Left lung (tissue), 10 donors: Measurements from ENCODE around the gene SV2C. TPM values are rescaled to one million over a fixed set of nuclear protein-coding genes. Genes with fewer than 3 reads are reported as not detected.
"Not testable (repeated sequence)": the region's sequence is repeated elsewhere in the genome, so short reads cannot be mapped to it uniquely, and the experiment has no call there.

Source experiments
- ATAC-seq: fragments of 200-7000 bp; cut with Tn5 transposase; one replicate; pipeline ENCODE4 v1.9.1; 2020; ENCODE audit warnings: moderate library complexity
- DNase-seq, 4 donors: peaks; one replicate each; pipeline ENCODE4 v3.0.0-alpha.2; 2013 to 2020
- H3K27ac ChIP-seq, 2 donors: fragments of 200-600 bp; sonication (generic) in 1 of 2; one replicate each; pipeline versions ENCODE4 v1.5.0 to v1.8.0; 2020 to 2021
- H3K27me3 ChIP-seq, 2 donors: fragments of 200-600 bp; sonication (generic) in 1 of 2; one replicate each; pipeline versions ENCODE4 v1.5.0 to v1.8.0; 2020 to 2021
- H3K36me3 ChIP-seq, 2 donors: fragments of 200-600 bp; sonication (generic) in 1 of 2; one replicate each; pipeline versions ENCODE4 v1.5.0 to v1.8.0; 2020 to 2021
- H3K4me1 ChIP-seq, 2 donors: fragments of 200-600 bp; one replicate each; pipeline ENCODE4 v1.8.0; 2021
- H3K4me3 ChIP-seq, 2 donors: fragments of 200-600 bp; sonication (generic) in 1 of 2; one replicate each; pipeline versions ENCODE4 v1.5.0 to v1.8.0; 2020 to 2021; ENCODE audit warnings: mild to moderate bottlenecking in 1 of 2
- H3K9me3 ChIP-seq, 2 donors: fragments of 200-600 bp; sonication (generic) in 1 of 2; one replicate each; pipeline versions ENCODE4 v1.5.0 to v1.8.0; 2020 to 2021
- intact Hi-C, 2 donors: fragments of 100-400 bp; cut with DNase I; formaldehyde crosslinking; loops; one replicate each; pipeline versions ENCODE4 v1.11.2 to v1.14.2; 2022
- polyA plus RNA-seq, 6 donors: library from polyadenylated mRNA; unstranded; fragments of 120-200 nt; gene quantifications; one replicate each; pipeline ENCODE4 v1.2.1, GENCODE V29; 2013; ENCODE audit not compliant: insufficient read length in 6 of 6
- total RNA-seq, 2 donors: library from RNA; stranded (reverse); fragmentation: NEBNext Ultra II Directional; extraction: Animal tissue kit (Norgen Biotek cat#: 25700); gene quantifications; one replicate each; pipeline ENCODE4 v1.2.1, GENCODE V29; 2021
- TF ChIP-seq, protein P1 (sequence below), 2 donors: fragments of 200-600 bp; sonication (generic) in 1 of 2; IDR thresholded peaks; one replicate each; pipeline versions ENCODE4 v1.5.0 to v1.8.0; 2021; ENCODE audit warnings: antibody characterized with exemption in 2 of 2
- donor health status: DM: no; HTN: yes; CAD: no.
- donor health status: DM: no; HTN: no; CAD: no.

SV2C gene
- total and polyA plus RNA-seq, 8 donors = 0.26 to 0.52 (median 0.37) TPM

- Histone ChIP-seq H3K4me3 (no peak overlapping the region), H3K9me3 (no peaks in the 10 kb centered on the region), H3K27me3 (no peaks in the 10 kb centered on the region), H3K27ac (no peak overlapping the region), H3K4me1 (peaks cover 0 to under 1% of the 10 kb centered on the region in 2 donors), H3K36me3 (no peaks in the 10 kb centered on the region)
- DNase-seq (no peak), ATAC-seq (no peak)
- TF ChIP-seq, protein P1, sequence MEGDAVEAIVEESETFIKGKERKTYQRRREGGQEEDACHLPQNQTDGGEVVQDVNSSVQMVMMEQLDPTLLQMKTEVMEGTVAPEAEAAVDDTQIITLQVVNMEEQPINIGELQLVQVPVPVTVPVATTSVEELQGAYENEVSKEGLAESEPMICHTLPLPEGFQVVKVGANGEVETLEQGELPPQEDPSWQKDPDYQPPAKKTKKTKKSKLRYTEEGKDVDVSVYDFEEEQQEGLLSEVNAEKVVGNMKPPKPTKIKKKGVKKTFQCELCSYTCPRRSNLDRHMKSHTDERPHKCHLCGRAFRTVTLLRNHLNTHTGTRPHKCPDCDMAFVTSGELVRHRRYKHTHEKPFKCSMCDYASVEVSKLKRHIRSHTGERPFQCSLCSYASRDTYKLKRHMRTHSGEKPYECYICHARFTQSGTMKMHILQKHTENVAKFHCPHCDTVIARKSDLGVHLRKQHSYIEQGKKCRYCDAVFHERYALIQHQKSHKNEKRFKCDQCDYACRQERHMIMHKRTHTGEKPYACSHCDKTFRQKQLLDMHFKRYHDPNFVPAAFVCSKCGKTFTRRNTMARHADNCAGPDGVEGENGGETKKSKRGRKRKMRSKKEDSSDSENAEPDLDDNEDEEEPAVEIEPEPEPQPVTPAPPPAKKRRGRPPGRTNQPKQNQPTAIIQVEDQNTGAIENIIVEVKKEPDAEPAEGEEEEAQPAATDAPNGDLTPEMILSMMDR (IDR thresholded peaks at IDR 0.05) = no peak
- intact Hi-C loops = no loop called here
These were observed 227.0 kb downstream of the SV2C start for GRCh38 chr5:76310208-76310607.

DNA sequence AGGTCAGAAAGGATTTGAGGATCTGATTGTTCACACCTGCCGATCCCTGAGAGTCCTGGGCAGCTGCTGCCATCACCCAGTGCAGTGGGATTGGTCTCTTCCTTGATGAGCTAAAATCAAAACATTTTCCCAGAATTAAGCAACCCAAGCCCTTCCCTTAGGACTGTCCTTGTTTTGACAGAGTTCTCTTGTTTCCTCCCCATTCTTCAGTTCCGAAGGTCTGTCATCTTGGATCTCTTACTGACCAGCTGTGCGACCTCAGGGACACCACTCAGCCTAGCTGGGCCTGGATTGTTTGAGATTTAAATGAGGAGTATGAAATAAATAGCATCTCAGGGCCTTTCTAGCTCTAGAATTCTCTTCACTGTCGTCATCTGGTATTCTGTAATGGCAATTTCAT is 229.6 kb downstream of the SV2C start:
- DNase-seq (no peak), ATAC-seq (no peak)
- TF ChIP-seq, protein P1 (IDR thresholded peaks at IDR 0.05) = no peak
- no peak overlapping the region for H3K27ac ChIP-seq
- intact Hi-C loops = no loop called here
- H3K36me3 ChIP-seq = no peaks in the 10 kb centered on the region
- no peaks in the 10 kb centered on the region for H3K9me3 ChIP-seq
- H3K27me3 ChIP-seq = no peaks in the 10 kb centered on the region
- H3K4me3 ChIP-seq = no peak overlapping the region
- no peaks in the 10 kb centered on the region for H3K4me1 ChIP-seq

DNA sequence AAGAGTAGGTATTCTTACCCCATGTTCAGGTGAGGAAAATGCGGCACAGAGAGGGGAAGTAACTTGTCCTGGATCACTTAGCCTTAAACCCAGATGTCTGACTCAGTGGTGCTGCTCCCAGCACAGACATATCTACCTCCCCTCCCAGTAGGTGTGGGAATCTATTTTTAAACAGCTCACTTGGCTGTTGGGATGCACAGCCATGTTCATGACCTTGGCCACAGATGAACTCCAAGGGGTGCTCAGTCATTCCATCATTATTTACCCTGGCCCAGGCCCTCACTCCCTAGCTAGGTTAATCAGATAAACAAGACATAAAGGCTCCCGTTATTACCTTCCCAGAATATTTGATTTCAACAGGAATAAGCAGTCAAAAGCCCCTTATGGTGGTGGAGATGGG is 231.5 kb downstream of the SV2C start:
- Histone ChIP-seq H3K27me3 (no peaks in the 10 kb centered on the region), H3K4me1 (no peaks in the 10 kb centered on the region), H3K9me3 (no peaks in the 10 kb centered on the region), H3K27ac (no peak overlapping the region), H3K36me3 (no peaks in the 10 kb centered on the region), H3K4me3 (no peak overlapping the region)
- DNase-seq (no peak), ATAC-seq (no peak)
- intact Hi-C loops = no loop called here
- TF ChIP-seq, protein P1 (IDR thresholded peaks at IDR 0.05) = no peak

- Histone ChIP-seq H3K4me1 (no peaks in the 10 kb centered on the region), H3K27me3 (no peaks in the 10 kb centered on the region), H3K9me3 (peaks cover 0 to 4% of the 10 kb centered on the region in 2 donors), H3K27ac (no peak overlapping the region), H3K4me3 (no peak overlapping the region), H3K36me3 (no peaks in the 10 kb centered on the region)
- DNase-seq (no peak), ATAC-seq (no peak)
- intact Hi-C loops = no loop called here
- TF ChIP-seq, protein P1 (IDR thresholded peaks at IDR 0.05) = no peak
These were observed 236.5 kb downstream of the SV2C start for GRCh38 chr5:76319673-76320072.

DNA sequence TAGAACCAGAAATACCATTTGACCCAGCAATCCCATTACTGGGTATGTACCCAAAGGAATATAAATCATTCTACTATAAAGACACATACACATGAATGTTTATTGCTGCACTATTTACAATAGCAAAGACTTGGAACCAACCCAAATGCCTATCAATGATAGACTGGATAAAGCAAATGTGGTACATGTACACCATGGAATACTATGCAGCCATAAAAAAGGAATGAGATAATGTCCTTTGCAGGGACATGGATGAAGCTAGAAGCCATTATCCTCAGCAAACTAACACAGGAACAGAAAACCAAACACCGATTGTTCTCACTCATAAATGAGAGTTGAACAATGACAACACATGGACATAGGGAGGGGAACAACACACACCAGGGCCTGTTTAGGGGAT is 240.3 kb downstream of the SV2C start:
- H3K9me3 ChIP-seq, ATAC-seq, H3K4me3 ChIP-seq, H3K27ac ChIP-seq, H3K27me3 ChIP-seq, H3K36me3 ChIP-seq, intact Hi-C loops, DNase-seq: not testable (repeated sequence)
- H3K4me1 ChIP-seq = peaks cover 7 to 14% of the 10 kb centered on the region in 2 donors

- peaks cover 0 to 4% of the 10 kb centered on the region in 2 donors for H3K9me3 ChIP-seq
- DNase-seq = no peak
- intact Hi-C loops = no loop called here
- TF ChIP-seq, protein P1 (IDR thresholded peaks at IDR 0.05) = no peak
- no peaks in the 10 kb centered on the region for H3K27me3 ChIP-seq
- H3K4me3 ChIP-seq = no peak overlapping the region
- peaks cover 7 to 14% of the 10 kb centered on the region in 2 donors for H3K4me1 ChIP-seq
- ATAC-seq = no peak
- no peak overlapping the region for H3K27ac ChIP-seq
- no peaks in the 10 kb centered on the region for H3K36me3 ChIP-seq
These were observed 242.1 kb downstream of the SV2C start for GRCh38 chr5:76325326-76325725.
